Pancreas (tissue), 10 donors: Measurements from ENCODE around the gene PTTG1. TPM values are rescaled to one million over a fixed set of nuclear protein-coding genes. Genes with fewer than 3 reads are reported as not detected.
A peak's percentile ranks its signal among the peaks of the same experiment; 100 is the strongest.

ENCODE experiments used
- ATAC-seq, 4 donors: fragments of 200-7000 bp; cut with Tn5 transposase; one replicate each; pipeline versions ENCODE4 v1.8.0 to v1.9.1; 2020; ENCODE audit warnings: mild to moderate bottlenecking in 4 of 4, moderate library complexity in 4 of 4
- DNase-seq, 6 donors: peaks; one replicate each; pipeline ENCODE4 v3.0.0-alpha.2; 2020
- FAIRE-seq: peaks from 2 replicates; lab custom pipeline; 2012; peaks lifted over from hg19 to GRCh38; lab: Jason Lieb, UNC
- H3K27ac ChIP-seq, 4 donors: fragments of 200-600 bp; sonication (generic); 1 replicate in 3 of 4; 2 replicates in 1 of 4; pipeline versions ENCODE4 v1.5.0 to v1.8.0; 2020
- H3K27me3 ChIP-seq, 4 donors: fragments of 200-600 bp; one replicate each; pipeline ENCODE4 v1.8.0; 2021
- H3K36me3 ChIP-seq, 3 donors: fragments of 200-600 bp; sonication (generic) in 1 of 3; one replicate each; pipeline versions ENCODE4 v1.5.0 to v1.8.0; 2020 to 2021
- H3K4me1 ChIP-seq, 3 donors: fragments of 200-600 bp; one replicate each; pipeline ENCODE4 v1.8.0; 2021
- H3K4me3 ChIP-seq, 4 donors: fragments of 200-600 bp; sonication (generic) in 2 of 4; one replicate each; pipeline versions ENCODE4 v1.5.0 to v1.8.0; 2020 to 2021
- H3K9me3 ChIP-seq, 4 donors: fragments of 200-600 bp; one replicate each; pipeline ENCODE4 v1.8.0; 2021
- CTCF ChIP-seq, 4 donors: fragments of 200-600 bp; sonication (generic) in 3 of 4; IDR thresholded peaks; one replicate each; pipeline versions ENCODE4 v1.5.0 to v1.8.0; 2021; ENCODE audit warnings: antibody characterized with exemption in 4 of 4
- WGBS, 2 donors: extraction: QIAGEN DNeasy Blood & Tissue Kit; methylation state at CpG; one replicate each; pipeline ENCODE4 v1.1.7; 2013; 5-methylcytosine and 5-hydroxymethylcytosine counted together
- intact Hi-C, 3 donors: fragments of 100-400 bp; cut with DNase I; formaldehyde crosslinking; loops; one replicate each; pipeline versions ENCODE4 v1.11.1 to v1.14.2; 2022
- polyA plus RNA-seq, 2 donors: library from polyadenylated mRNA; stranded (reverse); fragments of 200-250 nt; gene quantifications; one replicate each; pipeline ENCODE4 v1.2.3, GENCODE V29; 2013
- total RNA-seq, 6 donors: library from RNA; stranded (reverse); fragmentation: NEBNext Ultra II Directional in 4 of 6; extraction: Animal tissue kit (Norgen Biotek cat#: 25700) in 4 of 6; gene quantifications; one replicate each; pipeline versions ENCODE4 v1.2.1 to v1.2.4, GENCODE V29; 2021 to 2023
- donor health status: healthy with polysubstance abuse.
- donor health status: DM: no; HTN: no; CAD: no; lungs with moderate emphysema.
- donor health status: DM: no; HTN: no; CAD: no.
- donor health status: control.
- donor health status: control.
- donor health status: Bipolar disorder and iron deficiency.
- donor health status: DM: yes; HTN: yes; CAD: no.
- donor health status: DM: no; HTN: no; CAD: no.
- donor health status: DM: no; HTN: no; CAD: no.
- donor health status: DM: yes; HTN: yes; CAD: no.

Gene PTTG1
- total and polyA plus RNA-seq, 8 donors = 0.31 to 2.7 (median 1.3) TPM; not detected in 1

- H3K36me3 ChIP-seq = no peaks in the 10 kb centered on the region
- no peak for TF ChIP-seq CTCF (IDR thresholded peaks at IDR 0.05)
- ATAC-seq = no peak
- peaks cover 4 to 28% (median 24%) of the 10 kb centered on the region in 3 donors for H3K4me1 ChIP-seq
- FAIRE-seq = no peak
- no peak for DNase-seq
- H3K4me3 ChIP-seq = no peak overlapping the region
- no peaks in the 10 kb centered on the region for H3K27me3 ChIP-seq
- H3K27ac ChIP-seq = no peak overlapping the region
- whole genome bisulfite sequencing, 2 donors = 86 to 91% methylated on average over 2 of the region's 2 CpGs
- no peaks in the 10 kb centered on the region for H3K9me3 ChIP-seq
- intact Hi-C loops = no loop called here
Observed at GRCh38 chr5:160471761-160472160, 50.1 kb downstream of the PTTG1 start.

DNA sequence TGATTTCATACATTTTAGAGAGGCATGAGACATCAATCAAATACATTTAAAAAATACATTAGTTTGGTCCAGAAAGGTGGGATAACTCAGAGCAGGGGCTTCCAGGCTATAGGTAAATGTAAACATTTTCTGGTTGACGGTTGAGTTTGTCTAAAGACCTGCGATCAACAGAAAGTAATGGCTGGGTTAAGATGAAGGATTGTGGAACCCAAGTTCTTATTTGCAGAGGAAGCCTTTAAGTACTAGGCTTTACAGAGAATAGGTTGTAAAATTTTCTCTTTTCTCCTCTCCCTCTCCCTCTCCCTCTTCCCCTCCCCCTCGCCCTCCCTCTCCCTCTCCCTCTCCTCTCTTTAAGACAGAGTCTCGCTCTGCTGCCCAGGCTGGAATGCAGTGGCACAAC, 50.8 kb downstream of the PTTG1 start:
- no peak for FAIRE-seq
- intact Hi-C loops = no loop called here
- H3K4me1 ChIP-seq = peaks cover 4 to 20% (median 17%) of the 10 kb centered on the region in 3 donors
- ATAC-seq = no peak
- DNase-seq = no peak
- no peak for TF ChIP-seq CTCF (IDR thresholded peaks at IDR 0.05)
- H3K27ac ChIP-seq = no peak overlapping the region
- H3K4me3 ChIP-seq = no peak overlapping the region
- no peaks in the 10 kb centered on the region for H3K27me3 ChIP-seq
- no peaks in the 10 kb centered on the region for H3K9me3 ChIP-seq
- no peaks in the 10 kb centered on the region for H3K36me3 ChIP-seq
- 91 to 95% methylated on average over 4 of the region's 4 CpGs for WGBS, 2 donors

DNA sequence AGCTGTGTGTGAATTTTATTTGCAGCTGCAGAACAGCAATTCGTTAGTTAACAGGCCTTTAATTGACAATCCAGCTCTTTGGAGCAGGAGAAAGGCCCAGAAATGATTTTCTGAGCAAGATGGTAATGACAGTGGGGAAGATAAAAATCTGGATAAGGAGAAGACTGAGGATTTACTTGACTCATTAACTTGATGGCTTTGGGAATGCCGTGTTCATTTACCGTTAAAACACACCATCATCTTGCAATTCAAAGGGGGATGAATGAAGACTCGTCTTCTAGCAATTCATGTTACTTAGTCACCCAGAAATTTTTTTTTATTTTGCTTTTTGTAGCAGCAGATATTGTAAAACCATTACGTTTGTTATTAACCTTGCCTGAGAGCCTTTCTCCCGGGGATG, 52.0 kb downstream of the PTTG1 start:
- H3K27me3 ChIP-seq = no peaks in the 10 kb centered on the region

DNA sequence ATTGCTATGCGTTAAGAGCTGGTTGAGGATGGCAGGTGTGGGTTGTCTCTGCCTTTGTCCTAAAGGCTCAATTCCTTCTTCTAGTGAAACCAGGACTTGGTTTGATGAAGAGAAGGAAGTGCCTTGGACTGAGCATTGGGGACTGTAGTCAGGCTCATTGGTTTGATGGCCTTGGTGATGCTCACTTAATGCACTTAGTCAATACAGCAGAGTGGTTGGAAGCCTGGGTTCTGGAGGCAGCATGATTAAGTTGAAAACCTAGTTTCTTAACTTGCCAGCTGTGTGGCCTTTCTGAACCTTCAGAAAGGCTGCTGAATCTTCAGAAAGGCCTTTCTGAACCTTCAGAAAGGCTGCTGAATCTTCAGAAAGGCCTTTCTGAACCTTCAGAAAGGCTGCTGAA, 52.4 kb downstream of the PTTG1 start:
- WGBS, 2 donors = 92 to 93% methylated on average over 1 of the region's 1 CpG
- Histone ChIP-seq H3K36me3 (no peaks in the 10 kb centered on the region), H3K27me3 (no peaks in the 10 kb centered on the region), H3K4me1 (peaks cover 0 to 12% (median 7%) of the 10 kb centered on the region in 3 donors), H3K9me3 (no peaks in the 10 kb centered on the region), H3K27ac (no peak overlapping the region), H3K4me3 (no peak overlapping the region)
- intact Hi-C loops = no loop called here
- no peak for DNase-seq
- FAIRE-seq = no peak
- no peak for ATAC-seq
- no peak for TF ChIP-seq CTCF (IDR thresholded peaks at IDR 0.05)

More for the DNA sequence above, 52.0 kb downstream of the PTTG1 start:
- WGBS, 2 donors = 83 to 85% methylated on average over 6 of the region's 6 CpGs
- Histone ChIP-seq H3K36me3 (no peaks in the 10 kb centered on the region), H3K9me3 (no peaks in the 10 kb centered on the region), H3K4me3 (no peak overlapping the region), H3K4me1 (peaks cover 0 to 12% (median 7%) of the 10 kb centered on the region in 3 donors), H3K27ac (no peak overlapping the region)
- no peak for FAIRE-seq
- intact Hi-C loops = no loop called here
- no peak for TF ChIP-seq CTCF (IDR thresholded peaks at IDR 0.05)
- no peak for DNase-seq
- ATAC-seq = no peak

DNA sequence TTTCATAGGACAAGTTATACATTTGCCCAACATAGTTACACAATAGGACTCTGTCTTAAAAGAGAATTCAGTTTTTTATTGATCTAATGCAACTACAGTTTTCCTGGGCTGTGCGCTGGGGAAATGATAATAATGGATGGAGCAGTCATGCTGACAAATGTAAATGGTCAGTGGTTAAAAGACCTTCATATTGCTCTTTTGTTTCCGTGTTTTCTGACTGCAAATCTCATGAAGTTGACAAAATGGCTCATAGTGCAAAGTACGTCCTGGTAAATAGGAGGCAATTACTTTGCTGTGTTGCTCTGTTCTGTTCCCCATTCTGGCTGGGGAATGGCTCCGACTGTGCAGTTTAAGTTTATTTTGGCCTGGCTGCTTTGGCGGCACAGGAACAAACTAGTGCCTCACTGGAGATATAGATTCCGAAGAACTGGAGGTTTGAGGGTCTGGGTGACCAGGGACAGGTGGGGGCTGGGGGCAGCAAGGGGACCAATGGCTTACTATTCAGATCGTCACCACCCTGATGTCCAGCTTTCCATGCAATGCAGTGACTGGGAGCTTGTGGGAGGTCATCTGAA, 54.3 kb downstream of the PTTG1 start:
- 57 to 74% methylated on average over 7 of the region's 7 CpGs for WGBS, 2 donors
- Histone ChIP-seq H3K4me3 (no peak overlapping the region), H3K27ac (no peak overlapping the region), H3K36me3 (no peaks in the 10 kb centered on the region), H3K4me1 (peaks cover 0 to 7% (median 2%) of the 10 kb centered on the region in 3 donors), H3K9me3 (no peaks in the 10 kb centered on the region), H3K27me3 (no peaks in the 10 kb centered on the region)
- no peak for FAIRE-seq
- TF ChIP-seq CTCF (IDR thresholded peaks at IDR 0.05) = no peak
- intact Hi-C loops = no loop called here
- no peak for DNase-seq
- peak in 1 of 4 donors; percentile 27 for ATAC-seq
